ENCODE data around the gene PCDH19. TPM values are rescaled to one million over a fixed set of nuclear protein-coding genes. Genes with fewer than 3 reads are reported as not detected.
A peak's percentile ranks its signal among the peaks of the same experiment; 100 is the strongest.

Gene PCDH19
- total RNA-seq, 1 experiment from 2014 or later, result 1.2 TPM

GRCh38 chrX:100411802-100412715 lies 2.0 kb upstream of the PCDH19 start:
- Histone ChIP-seq H3K79me2 (ENCODE audit: insufficient read depth, low read length) (no peaks in the 10 kb centered on the region), H3K27ac (ENCODE audit: insufficient read length, low read depth, low read length) (no peak overlapping the region), H2AK5ac (ENCODE audit: insufficient read length, low read length) (no peak overlapping the region), H3K27me3 (ENCODE audit: insufficient read depth, low read length) (peaks cover 39% of the 10 kb centered on the region), H2BK15ac (ENCODE audit: low read depth, low read length) (no peak overlapping the region), H3K4me1 (ENCODE audit: insufficient read depth, low read length) (0 out of 2 replicates have a peak, but pooled peaks cover 2% of the 10 kb centered on the region), H2BK12ac (ENCODE audit: insufficient read length, low read depth, low read length) (no peak overlapping the region), H4K91ac (ENCODE audit: insufficient read length, low read depth, low read length) (no peak overlapping the region), H2BK5ac (ENCODE audit: insufficient read length, low read length) (no peak overlapping the region), H3K14ac (ENCODE audit: insufficient read depth, low read length) (no peak overlapping the region), H3K9me3 (ENCODE audit: control insufficient read depth, low read depth, low read length) (no peaks in the 10 kb centered on the region), H2BK120ac (ENCODE audit: low read depth, low read length, poor library complexity, severe bottlenecking) (no peak overlapping the region), H2AFZ (ENCODE audit: low read length) (no peak overlapping the region), H3K4me2 (ENCODE audit: insufficient read depth, insufficient read length, low read length) (peak overlapping the region; percentile 83), H4K8ac (replicated peaks; ENCODE audit: insufficient read length, low read depth, low read length) (no peak overlapping the region), H3K56ac (ENCODE audit: insufficient read length, low read depth, low read length) (no peak overlapping the region), H3K23me2 (ENCODE audit: insufficient read length, low read depth, low read length, poor library complexity, severe bottlenecking) (peaks cover 18% of the 10 kb centered on the region), H3T11ph (ENCODE audit: low read length) (no peak overlapping the region), H3K18ac (ENCODE audit: insufficient read length, low read depth, low read length) (no peak overlapping the region), H2BK20ac (ENCODE audit: low read depth, low read length, poor library complexity, severe bottlenecking) (no peak overlapping the region), H3K79me1 (ENCODE audit: insufficient read depth, low read depth, low read length, poor library complexity, severe bottlenecking) (no peaks in the 10 kb centered on the region), H4K20me1 (ENCODE audit: control insufficient read depth, insufficient read depth, insufficient read length) (no peaks in the 10 kb centered on the region), H3K9ac (ENCODE audit: extremely low read depth, insufficient read length, low read length) (no peak overlapping the region), H3K23ac (ENCODE audit: insufficient read length, low read depth, low read length) (no peak overlapping the region), H3K4ac (ENCODE audit: low read depth, low read length) (no peak overlapping the region), H4K5ac (ENCODE audit: insufficient read length, low read depth, low read length) (no peak overlapping the region)
- Mint-ChIP-seq H3K4me1 (peaks cover 27 to 40% of the 10 kb centered on the region in 2 experiments), H3K36me3 (ENCODE audit: insufficient read depth in 1 of 3, low read depth in 3 of 3) (peaks cover 0 to 13% (median 7%) of the 10 kb centered on the region in 3 experiments; a peak in 6 of 7 replicates), H3K9me3 (peaks cover 9 to 13% of the 10 kb centered on the region in 2 experiments), H3K27ac (no peak overlapping the region), H3K4me3 (peak overlapping the region; percentile 42 to 81; a peak in 4 of 5 replicates), H3K27me3 (ENCODE audit: low read depth) (peaks cover 77% of the 10 kb centered on the region)
- WGBS (ENCODE audit: extremely low coverage, insufficient read length, low lambda C conversion rate), result no CpG with 5 or more reads among the region's 36 CpGs
- no peak for TF ChIP-seq CTCF (conservative IDR thresholded peaks at IDR 0.05)
- no peak for DNase-seq
